ENCODE results near the gene GFER.
"Not testable (repeated sequence)": the region's sequence is repeated elsewhere in the genome, so short reads cannot be mapped to it uniquely, and the experiment has no call there.

The GFER gene

GRCh38 chr16:1958143-1958491, 25.9 kb upstream of the GFER start:
- not testable (repeated sequence) for DNase-seq

DNA sequence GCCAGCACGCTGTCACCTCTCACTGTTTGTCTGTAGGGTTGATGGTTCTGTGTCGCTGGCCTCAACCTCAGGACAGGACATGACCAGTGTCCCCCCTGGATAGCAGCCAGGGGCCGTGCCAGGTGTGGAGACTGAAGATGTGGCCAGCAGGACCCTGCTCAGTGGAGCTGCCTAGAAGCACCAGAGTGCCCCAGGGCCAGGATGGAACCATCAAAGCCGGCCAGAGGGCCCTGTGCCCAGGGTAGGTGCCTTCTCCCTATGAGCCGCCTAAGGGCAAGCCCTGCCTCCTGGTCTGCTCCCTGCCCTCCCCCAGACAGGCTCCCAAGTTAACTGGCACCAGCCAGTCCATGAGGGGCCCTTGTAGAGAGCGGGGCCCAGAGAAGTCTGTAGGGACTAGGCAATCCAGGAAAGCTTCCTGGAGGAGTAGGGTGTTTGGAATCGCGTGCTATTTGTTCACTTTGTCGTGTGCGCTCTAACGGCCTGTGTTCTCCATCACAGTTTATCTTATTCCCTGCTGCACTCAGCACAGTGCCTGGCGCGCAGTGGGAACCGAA, 25.2 kb upstream of the GFER start:
- DNase-seq, result no peak

GRCh38 chr16:1959269-1960039, 24.5 kb upstream of the GFER start, which contains the start of gene NDUFB10:
NDUFB10 (plus strand) TSS chr16:1959538; CDS start chr16:1959625, 87 bp downstream.
- DNase-seq, result peak; percentile 86

DNA sequence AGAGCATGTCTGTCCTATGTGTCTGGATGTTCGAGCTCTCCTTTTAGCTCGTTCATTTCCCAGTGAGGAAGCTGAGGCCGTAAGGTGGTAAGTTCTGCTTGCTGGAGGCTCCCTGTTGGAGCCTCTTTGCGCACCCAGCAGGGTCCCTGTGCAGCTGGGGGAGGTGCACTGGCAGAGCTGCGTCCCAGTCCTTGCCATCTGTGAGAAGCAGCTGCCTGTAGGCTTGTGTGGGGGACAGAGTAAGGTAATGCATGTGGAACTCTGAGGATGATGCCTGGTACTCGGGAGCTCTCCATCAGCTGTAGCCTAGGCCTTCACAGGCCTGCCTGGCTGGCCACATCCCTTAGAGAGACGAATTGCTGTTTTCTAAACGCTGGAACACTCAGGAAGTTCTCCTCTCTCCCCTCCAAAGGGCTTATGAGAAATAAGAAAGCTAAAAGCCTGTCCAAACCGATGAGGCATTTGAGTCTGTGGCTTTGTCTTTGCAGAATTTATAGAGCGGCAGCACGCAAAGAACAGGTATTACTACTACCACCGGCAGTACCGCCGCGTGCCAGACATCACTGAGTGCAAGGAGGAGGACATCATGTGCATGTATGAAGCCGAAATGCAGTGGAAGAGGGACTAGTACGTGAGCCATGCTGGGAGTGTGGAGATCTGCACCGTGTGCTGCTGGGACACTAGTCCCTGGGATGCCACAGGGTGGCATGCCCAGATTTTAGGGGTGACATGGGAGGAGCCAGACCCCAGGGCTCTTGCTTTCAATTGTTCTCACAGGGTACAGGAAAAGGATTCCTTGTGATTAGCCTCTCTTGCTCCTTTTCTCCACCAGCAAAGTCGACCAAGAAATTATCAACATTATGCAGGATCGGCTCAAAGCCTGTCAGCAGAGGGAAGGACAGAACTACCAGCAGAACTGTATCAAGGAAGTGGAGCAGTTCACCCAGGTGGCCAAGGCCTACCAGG, 23.0 kb upstream of the GFER start:
- DNase-seq, result no peak

DNA sequence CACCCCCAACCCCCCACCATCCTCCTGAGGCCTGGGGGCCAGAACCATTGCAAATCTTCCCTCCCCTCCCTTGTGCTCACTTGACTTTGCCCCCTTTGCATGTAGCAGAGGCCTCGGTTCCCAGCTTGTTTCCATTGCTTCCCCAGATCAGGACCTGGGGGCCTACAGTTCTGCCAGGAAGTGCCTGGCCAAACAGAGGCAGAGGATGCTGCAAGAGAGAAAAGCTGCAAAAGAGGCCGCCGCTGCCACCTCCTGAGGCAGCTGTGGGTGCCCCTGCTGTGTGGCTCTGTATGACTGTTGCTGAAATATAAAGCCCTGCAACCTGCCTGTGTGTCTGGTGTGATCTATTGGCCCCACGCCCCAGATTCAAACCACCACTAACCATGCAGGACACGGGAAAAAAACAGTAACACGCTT, 22.3 kb upstream of the GFER start:
- DNase-seq, result no peak

GRCh38 chr16:1962161-1963153, 21.5 kb upstream of the GFER start:
- not testable (repeated sequence) for DNase-seq

GRCh38 chr16:1963806-1964505, 20.0 kb upstream of the GFER start:
- no peak for DNase-seq

DNA sequence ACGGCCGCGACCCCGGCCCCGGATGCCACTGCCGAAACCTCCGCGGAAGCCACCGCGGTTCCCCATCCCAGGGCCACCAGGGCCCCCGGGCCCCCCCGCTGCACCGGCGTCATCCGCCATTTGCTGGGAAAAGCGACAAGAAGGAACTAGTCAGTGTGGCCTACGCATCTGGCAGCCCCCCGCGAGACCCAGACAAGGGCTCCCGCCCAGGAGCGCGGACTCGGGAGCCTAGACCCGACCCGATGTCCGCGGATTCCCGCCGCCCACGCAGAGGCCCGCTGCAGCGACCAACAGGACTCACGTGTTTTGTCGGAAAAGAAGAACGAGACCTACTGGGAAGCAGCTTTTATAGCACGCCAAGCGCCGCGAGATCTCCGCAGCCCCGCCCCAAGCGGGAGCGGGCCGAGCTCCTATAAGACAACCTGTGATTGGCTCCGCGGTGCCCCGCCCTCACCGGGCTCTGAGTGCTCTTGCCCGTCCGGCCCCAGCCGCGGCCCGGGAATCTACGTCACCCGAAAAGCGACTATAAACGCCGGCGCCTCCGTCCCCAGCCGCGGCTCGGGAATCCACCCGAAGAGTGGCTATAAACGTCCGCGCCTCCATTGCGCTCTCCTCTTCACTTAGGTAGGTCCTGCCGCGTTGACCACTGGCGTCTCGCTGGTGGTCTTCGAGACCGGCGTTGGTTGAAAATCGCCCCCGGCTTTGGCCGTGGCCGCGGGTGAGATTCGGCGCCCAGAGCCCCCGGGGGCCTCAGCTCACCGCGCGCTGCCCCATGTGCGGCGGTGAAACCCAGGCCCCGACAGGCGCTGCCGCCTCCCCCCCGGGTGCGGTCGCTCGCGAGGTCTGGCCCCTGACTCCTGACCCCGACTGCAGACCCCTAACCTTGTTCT, 19.2 kb upstream of the GFER start, which contains the start of gene RPS2:
RPS2 (minus strand) TSS at position 321 of the 890 bp plus-strand sequence; CDS start at position 120, 201 bp downstream.
- peak; percentile 99 for DNase-seq

- no peak for DNase-seq
Observed at GRCh38 chr16:1965396-1966001, 18.5 kb upstream of the GFER start.

DNA sequence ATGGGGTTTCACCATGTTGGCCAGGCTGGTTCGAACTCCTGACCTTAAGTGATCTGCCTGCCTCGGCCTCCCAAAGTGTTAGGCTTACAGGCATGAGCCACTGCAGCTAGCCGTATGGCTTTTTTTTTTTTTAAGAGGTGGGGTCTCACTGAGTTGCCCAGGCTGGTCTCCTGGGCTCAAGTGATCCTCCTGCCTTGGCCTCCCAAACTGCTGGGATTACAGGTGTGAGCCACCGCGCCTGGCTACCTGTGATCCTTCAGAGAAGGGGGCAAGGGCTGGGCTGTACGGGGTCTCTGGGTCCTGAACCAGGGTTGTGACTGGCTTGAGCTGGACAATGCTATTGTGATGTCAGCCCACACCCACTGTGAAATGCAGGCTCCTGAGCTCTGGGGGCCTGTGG, 17.5 kb upstream of the GFER start, which contains the start of gene RNF151:
RNF151 (plus strand) TSS at position 397 of the 400 bp plus-strand sequence. CDS start 26 bp downstream, outside the sequence.
- no peak for DNase-seq

GRCh38 chr16:1968146-1968953, 15.6 kb upstream of the GFER start:
- DNase-seq, result no peak

DNA sequence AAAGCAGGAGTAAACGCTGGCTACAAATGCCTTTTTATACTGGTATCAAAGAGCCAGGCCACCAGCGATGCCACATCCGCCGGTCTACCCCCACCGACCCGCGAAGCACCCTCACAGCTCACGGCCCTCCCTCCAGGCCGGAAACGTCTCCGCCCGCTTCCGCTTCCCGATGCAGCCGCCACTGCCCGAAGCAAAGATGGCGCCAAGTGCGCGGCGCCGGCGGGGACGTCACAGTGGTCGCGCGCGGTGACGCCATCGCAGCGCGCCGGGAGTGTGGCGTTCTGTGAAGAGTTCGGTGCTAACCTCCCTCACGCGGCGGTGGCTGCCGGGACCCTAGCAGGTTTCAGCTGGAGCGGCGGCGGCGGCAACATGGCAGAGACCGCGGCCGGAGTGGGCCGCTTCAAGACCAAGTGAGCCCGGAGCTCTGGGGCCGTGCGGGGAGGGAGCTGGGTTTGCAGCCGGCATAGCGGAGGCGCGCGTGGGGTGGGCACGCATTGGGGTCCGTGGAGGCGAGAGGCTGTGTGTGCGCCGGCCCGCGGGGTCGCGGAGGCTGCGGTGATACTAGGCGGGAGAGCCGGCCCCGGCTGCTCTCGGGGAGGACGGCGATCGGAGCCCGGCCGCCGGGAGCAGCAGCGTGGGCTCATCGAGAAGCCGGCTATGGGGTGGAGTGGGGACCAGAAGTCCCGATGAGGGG, 12.1 kb upstream of the GFER start, which contains the start of gene TBL3:
TBL3 (plus strand) TSS at position 258 of the 694 bp plus-strand sequence; CDS start at position 370, 112 bp downstream.
- peak; percentile 96 for DNase-seq

DNA sequence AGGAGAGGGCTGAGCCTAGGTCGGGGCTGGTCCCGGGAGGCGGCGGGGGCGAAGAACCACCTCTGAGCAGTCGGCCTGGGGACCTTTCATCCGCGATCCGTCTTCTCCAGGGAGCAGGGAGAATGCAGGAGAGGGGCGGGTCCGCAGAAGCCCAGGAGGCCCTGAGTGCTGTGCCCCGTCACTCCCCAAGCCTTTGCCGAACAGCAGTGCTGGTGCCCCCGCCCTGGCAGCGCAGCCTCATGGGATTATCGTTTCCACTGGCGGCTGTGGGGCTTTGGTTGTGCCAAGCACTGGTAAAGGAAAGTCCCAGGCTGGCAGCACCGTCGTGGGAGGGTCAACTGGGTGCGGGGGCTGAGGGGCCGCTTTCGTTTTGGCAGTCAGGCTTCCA, 11.5 kb upstream of the GFER start:
- no peak for DNase-seq

DNA sequence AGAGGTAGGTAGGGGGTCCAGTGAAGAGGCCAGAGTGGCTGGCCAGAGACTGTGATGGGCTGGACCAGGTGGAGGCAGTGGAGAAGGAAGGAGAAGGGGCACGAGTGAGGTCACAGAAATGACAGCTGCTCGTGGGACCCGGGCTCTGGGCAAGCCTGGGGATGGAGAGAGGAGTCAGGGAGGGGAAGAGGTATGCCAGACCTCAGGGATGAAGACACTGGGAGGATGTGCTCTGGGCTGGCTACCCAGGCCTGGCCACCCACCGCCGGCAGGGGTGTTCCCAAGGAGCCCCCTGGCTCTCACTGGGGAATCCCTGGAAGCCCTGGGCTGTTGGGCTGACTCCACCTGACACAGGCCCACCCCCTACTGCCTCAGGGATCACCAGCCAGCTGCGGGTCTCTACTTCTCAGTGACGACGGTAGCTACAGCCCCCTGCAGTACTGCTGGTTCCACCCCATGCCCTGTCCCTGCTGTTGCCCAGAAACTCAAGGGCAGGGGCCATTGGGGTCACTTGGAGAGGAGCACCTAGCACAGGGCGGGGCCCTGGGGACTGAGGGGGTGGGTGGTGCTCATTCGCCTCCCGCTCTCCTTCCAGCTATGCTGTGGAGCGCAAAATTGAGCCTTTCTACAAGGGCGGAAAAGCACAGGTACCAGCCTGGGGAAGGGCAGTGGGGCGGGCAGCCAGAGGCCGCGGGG, 10.4 kb upstream of the GFER start:
- DNase-seq, result no peak

GRCh38 chr16:1974157-1975070, 9.6 kb upstream of the GFER start:
- DNase-seq, result no peak

Data from CD4-positive, alpha-beta T cell treated with Interleukin-4 for 4 hours (primary cell).